Activated CD8-positive, alpha-beta T cell treated with anti-CD3 and anti-CD28 coated beads for 36 hours (primary cell): ENCODE results near the gene HID1. TPM values are rescaled to one million over a fixed set of nuclear protein-coding genes. Genes with fewer than 3 reads are reported as not detected.

Source experiments
- ATAC-seq: fragments of 200-7000 bp; cut with Tn5 transposase; one replicate; pipeline ENCODE4 v1.10.0; 2021; ENCODE audit warnings: mild to moderate bottlenecking, moderate library complexity
- CTCF ChIA-PET: fragments of 350-600 bp; sonication (Branson Sonifier 250); formaldehyde crosslinking; loops from one replicate; lab custom pipeline; 2021; ENCODE audit warnings: antibody characterized with exemption; lab: Charles Lee
- POLR2A ChIA-PET: fragments of 350-600 bp; sonication (Branson Sonifier 250); formaldehyde crosslinking; loops from one replicate; lab custom pipeline; 2021; ENCODE audit warnings: antibody characterized with exemption; lab: Charles Lee
- DNase-seq: peaks from one replicate; pipeline ENCODE4 v3.0.0-alpha.2; 2020
- H3K27ac Mint-ChIP-seq: one replicate; pipeline ENCODE4 v1.8.0; 2021; ENCODE audit warnings: mild to moderate bottlenecking, mixed read lengths
- H3K27me3 Mint-ChIP-seq: one replicate; pipeline ENCODE4 v1.8.0; 2021; ENCODE audit warnings: mixed read lengths
- H3K36me3 Mint-ChIP-seq: one replicate; pipeline ENCODE4 v1.8.0; 2021; ENCODE audit warnings: low read depth, mixed read lengths
- H3K4me1 Mint-ChIP-seq: one replicate; pipeline ENCODE4 v1.8.0; 2021; ENCODE audit warnings: low read depth, mixed read lengths
- H3K4me3 Mint-ChIP-seq: one replicate; pipeline ENCODE4 v1.8.0; 2021; ENCODE audit warnings: mild to moderate bottlenecking, moderate library complexity, mixed read lengths
- H3K9me3 Mint-ChIP-seq: one replicate; pipeline ENCODE4 v1.8.0; 2021; ENCODE audit warnings: mixed read lengths
- CTCF ChIP-seq: fragments of 200-600 bp; IDR thresholded peaks from one replicate; pipeline ENCODE4 v1.8.0; 2022; ENCODE audit warnings: antibody characterized with exemption, mild to moderate bottlenecking
- intact Hi-C: fragments of 100-400 bp; cut with micrococcal nuclease; formaldehyde crosslinking; loops from one replicate; pipeline ENCODE4 v1.10.0; 2022
- total RNA-seq, 2 experiments: library from RNA; stranded (reverse); gene quantifications; one replicate each; pipeline ENCODE4 v1.2.3, GENCODE V29; 2021

Gene HID1
- total RNA-seq, 2 experiments from 2014 or later = 1.4 to 1.7 TPM

- DNase-seq (no peak), ATAC-seq (no peak)
- intact Hi-C loops = no loop called here
- ChIA-PET POLR2A (no interaction called here), CTCF (no interaction called here)
- Mint-ChIP-seq H3K9me3 (no peaks in the 10 kb centered on the region), H3K4me3 (no peak overlapping the region), H3K27ac (no peak overlapping the region), H3K27me3 (no peaks in the 10 kb centered on the region), H3K36me3 (no peaks in the 10 kb centered on the region), H3K4me1 (peaks cover 3% of the 10 kb centered on the region)
- no peak for TF ChIP-seq CTCF
Measured at GRCh38 chr17:74964988-74965622, 7.5 kb downstream of the HID1 start.

- no peaks in the 10 kb centered on the region for H3K9me3 Mint-ChIP-seq
- H3K4me1 Mint-ChIP-seq = peaks cover 3% of the 10 kb centered on the region
- H3K27ac Mint-ChIP-seq = no peak overlapping the region
- H3K36me3 Mint-ChIP-seq = no peaks in the 10 kb centered on the region
- DNase-seq (no peak), ATAC-seq (no peak)
- no peak for TF ChIP-seq CTCF
- no peaks in the 10 kb centered on the region for H3K27me3 Mint-ChIP-seq
- POLR2A ChIA-PET = interaction anchor here (1.1 kb wide), 1 partner anchor 9 kb away, joined by 3 read pairs; no protein-coding TSS in a partner anchor
- CTCF ChIA-PET = interaction anchor here (0.7 to 4.8 kb wide), 3 partner anchors 8 to 237 kb away, joined by 3 to 87 read pairs (median 3); partner anchors contain the start of gene HID1
- intact Hi-C loops = no loop called here
- H3K4me3 Mint-ChIP-seq = no peak overlapping the region
Measured at GRCh38 chr17:74964246-74964761, 8.3 kb downstream of the HID1 start.

- H3K36me3 Mint-ChIP-seq = no peaks in the 10 kb centered on the region
- no peak overlapping the region for H3K27ac Mint-ChIP-seq
- intact Hi-C loops = no loop called here
- DNase-seq (no peak), ATAC-seq (no peak)
- H3K4me1 Mint-ChIP-seq = peaks cover 3% of the 10 kb centered on the region
- H3K4me3 Mint-ChIP-seq = no peak overlapping the region
- CTCF ChIA-PET = interaction anchor here (1.2 to 4.8 kb wide), 4 partner anchors 8 to 238 kb away, joined by 3 to 87 read pairs (median 11); partner anchors contain the start of gene HID1
- no peak for TF ChIP-seq CTCF
- H3K9me3 Mint-ChIP-seq = no peaks in the 10 kb centered on the region
- no peaks in the 10 kb centered on the region for H3K27me3 Mint-ChIP-seq
- POLR2A ChIA-PET = interaction anchor here (1.1 kb wide), 1 partner anchor 10 kb away, joined by 3 read pairs; no protein-coding TSS in a partner anchor
Measured at GRCh38 chr17:74963656-74964055, 8.9 kb downstream of the HID1 start.

GRCh38 chr17:74962622-74963394 lies 9.8 kb downstream of the HID1 start:
- H3K27ac Mint-ChIP-seq = no peak overlapping the region
- DNase-seq (no peak), ATAC-seq (no peak)
- no peaks in the 10 kb centered on the region for H3K36me3 Mint-ChIP-seq
- H3K4me1 Mint-ChIP-seq = peaks cover 3% of the 10 kb centered on the region
- H3K4me3 Mint-ChIP-seq = no peak overlapping the region
- no peaks in the 10 kb centered on the region for H3K27me3 Mint-ChIP-seq
- H3K9me3 Mint-ChIP-seq = no peaks in the 10 kb centered on the region
- ChIA-PET CTCF (interaction anchor here (0.6 to 4.8 kb wide), 28 partner anchors 9 to 493 kb away, joined by 3 to 122 read pairs (median 10); partner anchors contain the start of genes HID1, MRPL58, NT5C and OTOP2), POLR2A (interaction anchor here (1.0 to 3.1 kb wide), 2 partner anchors 49 to 172 kb away, joined by 3 to 18 read pairs; partner anchors contain the start of gene MRPL58)
- intact Hi-C loops = no loop called here
- TF ChIP-seq CTCF = no peak
